Upper lobe of right lung (tissue), 1 donor: Measurements from ENCODE around the gene HTR2A. TPM values are rescaled to one million over a fixed set of nuclear protein-coding genes. Genes with fewer than 3 reads are reported as not detected.
A peak's percentile ranks its signal among the peaks of the same experiment; 100 is the strongest.

Experiments used
- ATAC-seq: fragments of 200-7000 bp; cut with Tn5 transposase; one replicate; pipeline ENCODE4 v1.9.1; 2020; ENCODE audit warnings: mild to moderate bottlenecking, moderate library complexity
- DNase-seq: peaks from one replicate; pipeline ENCODE4 v3.0.0-alpha.2; 2020
- H3K27ac ChIP-seq: fragments of 200-600 bp; one replicate; pipeline ENCODE4 v1.8.0; 2022
- H3K27me3 ChIP-seq: fragments of 200-600 bp; one replicate; pipeline ENCODE4 v1.8.0; 2022; ENCODE audit warnings: mild to moderate bottlenecking
- H3K36me3 ChIP-seq: fragments of 200-600 bp; one replicate; pipeline ENCODE4 v1.8.0; 2022
- H3K4me1 ChIP-seq: fragments of 200-600 bp; one replicate; pipeline ENCODE4 v1.8.0; 2022
- H3K4me3 ChIP-seq: fragments of 200-600 bp; one replicate; pipeline ENCODE4 v1.8.0; 2022; ENCODE audit warnings: mild to moderate bottlenecking
- H3K9me3 ChIP-seq: fragments of 200-600 bp; one replicate; pipeline ENCODE4 v1.8.0; 2022
- CTCF ChIP-seq: fragments of 200-600 bp; IDR thresholded peaks from one replicate; pipeline ENCODE4 v1.8.0; 2022; ENCODE audit warnings: antibody characterized with exemption
- intact Hi-C: fragments of 100-400 bp; cut with DNase I; formaldehyde crosslinking; loops from one replicate; pipeline ENCODE4 v1.11.0; 2022
- long read RNA-seq: library from polyadenylated mRNA; unstranded; transcript quantifications from one replicate; pipeline ENCODE4 v2.0.0, GENCODE V29; 2021
- total RNA-seq: library from RNA; stranded (reverse); fragmentation: NEBNext Ultra II Directional; extraction: Animal tissue kit (Norgen Biotek cat#: 25700); gene quantifications from one replicate; pipeline ENCODE4 v1.2.1, GENCODE V29; 2021
- donor health status: DM: no; HTN: yes; CAD: no; lungs with severe emphysema.

The HTR2A gene
- total RNA-seq = 0.90 TPM
- long read RNA-seq = 0 reads

DNA sequence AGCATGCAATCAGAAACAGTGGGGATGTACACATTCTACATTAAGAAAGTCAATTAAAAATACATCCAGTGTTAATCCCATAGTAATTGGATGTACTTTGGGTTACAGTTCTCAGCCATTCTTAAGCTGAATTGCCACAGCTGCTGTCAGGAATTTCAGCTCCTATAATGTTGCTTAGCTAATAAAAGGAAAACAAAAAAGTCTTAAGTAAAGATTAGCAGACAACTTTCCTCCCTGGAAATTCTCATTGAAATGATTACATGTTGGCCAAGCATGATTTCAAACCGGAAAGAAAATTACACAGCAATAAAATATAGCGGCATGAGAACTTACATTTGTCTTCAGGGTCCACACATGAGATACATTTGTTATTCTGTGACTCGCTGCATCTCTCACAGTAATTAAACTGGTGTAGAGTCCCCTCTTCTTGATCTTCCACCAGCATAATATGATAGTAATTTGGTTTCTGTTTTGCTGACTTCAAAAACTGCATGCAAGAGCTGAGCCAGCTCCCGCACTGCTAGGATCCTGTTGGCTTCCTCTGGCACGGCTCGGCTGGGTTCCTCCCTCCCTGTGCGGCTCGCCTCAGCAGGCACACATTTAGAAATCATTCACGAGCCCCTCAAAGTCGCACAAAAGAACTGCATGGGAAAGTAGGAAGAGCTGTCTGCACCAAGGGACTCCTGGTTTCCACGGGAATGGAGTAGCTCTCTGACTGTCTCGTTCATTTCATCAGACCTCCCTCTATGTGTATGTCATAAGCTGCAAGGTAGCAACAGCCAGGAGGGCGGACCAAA, at the start of gene HTR2A:
TSS of gene HTR2A (minus strand) at position 713 of the 797 bp plus-strand sequence. CDS start 1,147 bp downstream, outside the sequence.
- Histone ChIP-seq H3K4me3 (peak within 1 kb of the TSS; percentile 48), H3K4me1 (peaks cover 4% of the 10 kb centered on the region), H3K9me3 (no peaks in the 10 kb centered on the region), H3K27me3 (no peaks in the 10 kb centered on the region), H3K27ac (no peak within 1 kb of the TSS), H3K36me3 (no peaks in the 10 kb centered on the region)
- intact Hi-C loops = no loop called here
- ATAC-seq (peak; percentile 53), DNase-seq (peak; percentile 69)
- no peak for TF ChIP-seq CTCF

GRCh38 chr13:46936525-46936924, 39.7 kb upstream of the HTR2A start:
- Histone ChIP-seq H3K27ac (no peak overlapping the region), H3K27me3 (no peaks in the 10 kb centered on the region), H3K36me3 (no peaks in the 10 kb centered on the region), H3K4me3 (no peak overlapping the region), H3K9me3 (no peaks in the 10 kb centered on the region), H3K4me1 (no peaks in the 10 kb centered on the region)
- DNase-seq = no peak
- intact Hi-C loops = no loop called here
- peak; percentile 76 for ATAC-seq
- no peak for TF ChIP-seq CTCF

DNA sequence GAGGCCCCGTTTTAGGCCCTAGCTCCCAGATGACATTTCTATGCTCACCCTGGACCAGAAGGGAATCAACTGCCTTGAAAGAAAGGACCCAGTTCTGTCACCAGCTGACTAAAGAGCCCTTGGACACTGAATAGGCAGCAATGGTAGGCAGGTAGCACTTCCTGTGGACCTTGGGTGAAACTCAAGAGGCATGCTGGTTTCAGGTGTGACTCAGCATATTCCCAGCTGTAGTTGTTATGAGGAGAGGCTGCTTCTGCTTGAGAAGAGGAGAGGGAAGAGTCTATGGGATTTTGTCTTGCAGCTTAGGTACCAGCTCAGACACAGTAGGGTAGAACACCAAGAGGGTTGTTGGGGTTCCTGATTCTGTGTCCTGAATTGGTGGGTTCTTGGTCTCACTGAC, 37.9 kb upstream of the HTR2A start:
- Histone ChIP-seq H3K27me3 (no peaks in the 10 kb centered on the region), H3K4me1 (no peaks in the 10 kb centered on the region), H3K27ac (no peak overlapping the region), H3K4me3 (no peak overlapping the region), H3K36me3 (no peaks in the 10 kb centered on the region), H3K9me3 (no peaks in the 10 kb centered on the region)
- no peak for TF ChIP-seq CTCF
- DNase-seq (no peak), ATAC-seq (no peak)
- intact Hi-C loops = no loop called here

DNA sequence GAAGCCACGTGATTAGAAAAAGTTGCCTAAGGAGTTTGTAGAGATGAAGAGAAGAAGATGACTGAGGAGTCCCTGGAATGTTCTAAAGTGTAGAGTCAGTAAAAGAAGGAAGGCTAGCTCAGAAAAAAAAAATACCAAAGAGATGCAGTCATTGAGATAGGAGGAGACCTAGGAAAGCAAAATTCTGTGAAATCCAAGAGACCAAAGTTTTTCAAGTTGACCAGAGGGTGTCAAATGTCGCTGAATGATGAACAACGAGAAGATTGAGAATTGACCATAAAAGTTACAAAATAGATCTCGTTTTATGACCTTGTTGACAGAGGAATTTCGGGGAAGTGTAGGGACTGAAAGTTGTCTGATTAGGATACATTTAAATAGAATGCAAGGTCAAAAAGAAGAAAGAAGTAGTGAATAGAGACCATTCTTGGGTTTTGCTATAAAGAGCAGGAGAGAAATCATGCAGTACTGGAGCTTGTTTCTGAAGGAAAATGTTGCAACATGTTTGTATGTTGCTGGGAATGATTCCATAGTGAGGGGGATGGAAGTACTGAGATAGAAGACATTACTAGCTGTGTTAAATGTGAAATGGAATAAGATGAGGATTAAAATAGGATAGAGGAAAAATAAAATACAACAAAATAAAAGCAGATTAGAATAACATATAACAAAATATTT, 30.2 kb upstream of the HTR2A start:
- Histone ChIP-seq H3K36me3 (no peaks in the 10 kb centered on the region), H3K27ac (no peak overlapping the region), H3K9me3 (no peaks in the 10 kb centered on the region), H3K4me3 (no peak overlapping the region), H3K27me3 (no peaks in the 10 kb centered on the region), H3K4me1 (no peaks in the 10 kb centered on the region)
- no peak for TF ChIP-seq CTCF
- intact Hi-C loops = no loop called here
- DNase-seq (no peak), ATAC-seq (no peak)

- Histone ChIP-seq H3K36me3 (no peaks in the 10 kb centered on the region), H3K4me1 (no peaks in the 10 kb centered on the region), H3K9me3 (no peaks in the 10 kb centered on the region), H3K27ac (no peak overlapping the region), H3K4me3 (no peak overlapping the region), H3K27me3 (no peaks in the 10 kb centered on the region)
- DNase-seq = no peak
- ATAC-seq = no peak
- intact Hi-C loops = no loop called here
- TF ChIP-seq CTCF = no peak
Observed at GRCh38 chr13:46925486-46925885, 28.6 kb upstream of the HTR2A start.
